ENCODE results near the gene RBM11. TPM values are rescaled to one million over a fixed set of nuclear protein-coding genes. Genes with fewer than 3 reads are reported as not detected.

RBM11 gene
- total RNA-seq, 1 experiment from 2014 or later, result 1.7 TPM

- Histone ChIP-seq H3K4me2 (ENCODE audit: insufficient read depth, insufficient read length, low read length) (no peak overlapping the region), H3K4me1 (ENCODE audit: insufficient read depth, low read length) (no peaks in the 10 kb centered on the region), H3K14ac (ENCODE audit: insufficient read depth, low read length) (no peak overlapping the region), H2BK12ac (ENCODE audit: insufficient read length, low read depth, low read length) (no peak overlapping the region), H3T11ph (ENCODE audit: low read length) (no peak overlapping the region), H4K8ac (replicated peaks; ENCODE audit: insufficient read length, low read depth, low read length) (no peak overlapping the region), H2BK5ac (ENCODE audit: insufficient read length, low read length) (no peak overlapping the region), H4K20me1 (ENCODE audit: control insufficient read depth, insufficient read depth, insufficient read length) (no peaks in the 10 kb centered on the region), H3K27ac (ENCODE audit: insufficient read length, low read depth, low read length) (no peak overlapping the region), H3K9ac (ENCODE audit: extremely low read depth, insufficient read length, low read length) (no peak overlapping the region), H3K4ac (ENCODE audit: low read depth, low read length) (no peak overlapping the region), H3K23ac (ENCODE audit: insufficient read length, low read depth, low read length) (no peak overlapping the region), H3K79me1 (ENCODE audit: insufficient read depth, low read depth, low read length, poor library complexity, severe bottlenecking) (no peaks in the 10 kb centered on the region), H3K9me3 (ENCODE audit: control insufficient read depth, low read depth, low read length) (no peaks in the 10 kb centered on the region), H3K18ac (ENCODE audit: insufficient read length, low read depth, low read length) (no peak overlapping the region), H2BK15ac (ENCODE audit: low read depth, low read length) (no peak overlapping the region), H3K27me3 (ENCODE audit: insufficient read depth, low read length) (no peaks in the 10 kb centered on the region), H2BK120ac (ENCODE audit: low read depth, low read length, poor library complexity, severe bottlenecking) (no peak overlapping the region), H4K5ac (ENCODE audit: insufficient read length, low read depth, low read length) (no peak overlapping the region), H3K56ac (ENCODE audit: insufficient read length, low read depth, low read length) (no peak overlapping the region), H4K91ac (ENCODE audit: insufficient read length, low read depth, low read length) (no peak overlapping the region), H3K23me2 (ENCODE audit: insufficient read length, low read depth, low read length, poor library complexity, severe bottlenecking) (no peaks in the 10 kb centered on the region), H3K79me2 (ENCODE audit: insufficient read depth, low read length) (no peaks in the 10 kb centered on the region), H2AK5ac (ENCODE audit: insufficient read length, low read length) (no peak overlapping the region), H2AFZ (ENCODE audit: low read length) (no peak overlapping the region), H2BK20ac (ENCODE audit: low read depth, low read length, poor library complexity, severe bottlenecking) (no peak overlapping the region)
- Mint-ChIP-seq H3K4me1 (no peaks in the 10 kb centered on the region), H3K9me3 (peaks cover 2 to 9% of the 10 kb centered on the region in 2 experiments), H3K4me3 (no peak overlapping the region), H3K36me3 (ENCODE audit: insufficient read depth in 1 of 3, low read depth in 3 of 3) (no peaks in the 10 kb centered on the region), H3K27me3 (ENCODE audit: low read depth) (no peaks in the 10 kb centered on the region; the same call in 1 of the 2 replicates), H3K27ac (no peak overlapping the region)
- no peak for DNase-seq
- TF ChIP-seq CTCF (conservative IDR thresholded peaks at IDR 0.05), result no peak
Measured at GRCh38 chr21:14267076-14267475, 51.1 kb downstream of the RBM11 start.
